HEK293 (cell line): Measurements from ENCODE around the gene PALM.

ENCODE experiments used
- CTCF ChIA-PET: fragments of 350-600 bp; formaldehyde crosslinking; extraction: SDS; loops from one replicate; lab custom pipeline; 2021; ENCODE audit warnings: antibody characterized with exemption; lab: Yijun Ruan, JAX
- POLR2A ChIA-PET: fragments of 300-600 bp; formaldehyde crosslinking; extraction: SDS; loops from one replicate; lab custom pipeline; 2020; ENCODE audit warnings: antibody characterized with exemption, inconsistent platforms; lab: Yijun Ruan, JAX
- H3K27ac ChIP-seq: fragments of 200-500 bp; sonication (Bioruptor generic); 2 replicates; pipeline ENCODE4 v1.5.1; 2014; ENCODE audit warnings: low read depth, low read length, control low read depth, inconsistent platforms; ENCODE audit errors: extremely low read depth
- H3K36me3 ChIP-seq, 2 experiments: fragments of 200-500 bp in 1 of 2; sonication (Bioruptor generic) in 1 of 2; 1 replicate in 1 of 2; 2 replicates in 1 of 2; pipeline ENCODE4 v1.5.1; 2014 to 2017; ENCODE audit warnings: inconsistent platforms in 2 of 2, low read length in 2 of 2; ENCODE audit not compliant: control insufficient read depth in 2 of 2, insufficient read depth in 1 of 2
- H3K4me1 ChIP-seq: fragments of 200-500 bp; sonication (Bioruptor generic); 2 replicates; pipeline ENCODE4 v1.5.1; 2014; ENCODE audit warnings: mild to moderate bottlenecking, low read length, inconsistent platforms; ENCODE audit not compliant: control insufficient read depth, insufficient read depth
- H3K4me3 ChIP-seq: 2 replicates; pipeline ENCODE4 v1.5.1; 2011; ENCODE audit warnings: low read depth, mild to moderate bottlenecking, control low read depth, low read length, moderate library complexity
- H3K9me3 ChIP-seq: fragments of 200-500 bp; sonication (Bioruptor generic); 2 replicates; pipeline ENCODE4 v1.5.1; 2014; ENCODE audit warnings: low read depth, low read length, inconsistent platforms; ENCODE audit not compliant: control insufficient read depth, insufficient read depth
- HOXA7 ChIP-seq: sonication (generic); formaldehyde crosslinking; IDR thresholded peaks from 2 replicates; pipeline ENCODE4 v1.8.1; 2022; ENCODE audit warnings: missing genetic modification reagents, borderline replicate concordance
- IKZF3 ChIP-seq: fragments of 450-650 bp; IDR thresholded peaks from 2 replicates; pipeline ENCODE4 v1.5.0; 2018; ENCODE audit warnings: missing biosample characterization, mild to moderate bottlenecking, missing genetic modification characterization, moderate library complexity
- ZNF19 ChIP-seq: fragments of 450-650 bp; formaldehyde crosslinking; IDR thresholded peaks from 2 replicates; pipeline ENCODE4; 2016; ENCODE audit warnings: missing biosample characterization, missing genetic modification characterization, low read depth
- ZNF221 ChIP-seq: fragments of 450-650 bp; formaldehyde crosslinking; IDR thresholded peaks from 2 replicates; pipeline ENCODE4 v1.5.1; 2017; ENCODE audit warnings: missing biosample characterization, missing genetic modification characterization, borderline replicate concordance
- ZNF335 ChIP-seq: fragments of 450-650 bp; formaldehyde crosslinking; conservative IDR thresholded peaks from 2 replicates; pipeline ENCODE4 v1.5.1; 2016; ENCODE audit warnings: missing biosample characterization, missing genetic modification characterization
- ZNF341 ChIP-seq: fragments of 450-650 bp; formaldehyde crosslinking; IDR thresholded peaks from 2 replicates; pipeline ENCODE4; 2016; ENCODE audit warnings: low read depth, missing biosample characterization, missing genetic modification characterization
- ZNF433 ChIP-seq: fragments of 450-650 bp; formaldehyde crosslinking; IDR thresholded peaks from 2 replicates; pipeline ENCODE4 v1.5.1; 2016; ENCODE audit warnings: missing biosample characterization, missing genetic modification characterization, low read depth
- ZNF529 ChIP-seq: fragments of 450-650 bp; formaldehyde crosslinking; IDR thresholded peaks from 2 replicates; pipeline ENCODE4 v1.5.1; 2017; ENCODE audit warnings: missing genetic modification characterization, missing biosample characterization; ENCODE audit not compliant: insufficient replicate concordance
- ZNF571 ChIP-seq: fragments of 450-650 bp; formaldehyde crosslinking; IDR thresholded peaks from 2 replicates; pipeline ENCODE4 v1.5.0; 2017; ENCODE audit warnings: missing biosample characterization, missing genetic modification characterization
- ZNF600 ChIP-seq: fragments of 450-650 bp; formaldehyde crosslinking; IDR thresholded peaks from 2 replicates; pipeline ENCODE4 v1.5.1; 2016; ENCODE audit warnings: missing biosample characterization, missing genetic modification characterization
- ZNF830 ChIP-seq: fragments of 450-650 bp; IDR thresholded peaks from 2 replicates; pipeline ENCODE4 v1.5.0; 2018; ENCODE audit warnings: missing biosample characterization, missing genetic modification characterization, low read depth, mild to moderate bottlenecking, moderate library complexity
- TF ChIP-seq, protein P1 (sequence below): fragments of 450-650 bp; formaldehyde crosslinking; IDR thresholded peaks from 2 replicates; pipeline ENCODE4 v1.5.1; 2016; ENCODE audit warnings: missing biosample characterization, missing genetic modification characterization
- TF ChIP-seq, protein P2 (sequence below): IDR thresholded peaks from 2 replicates; pipeline ENCODE4 v1.6.1; 2011; ENCODE audit warnings: mild to moderate bottlenecking, low read depth, low read length, borderline replicate concordance
- TF ChIP-seq, protein P3 (sequence below): fragments of 450-650 bp; IDR thresholded peaks from 2 replicates; pipeline ENCODE4 v1.5.1; 2018; ENCODE audit warnings: missing biosample characterization, missing genetic modification characterization
- TF ChIP-seq, protein P4 (sequence below): fragments of 450-650 bp; formaldehyde crosslinking; IDR thresholded peaks from 2 replicates; pipeline ENCODE4 v1.5.1; 2016; ENCODE audit warnings: missing biosample characterization, missing genetic modification characterization
- TF ChIP-seq, protein P5 (sequence below): fragments of 450-650 bp; formaldehyde crosslinking; IDR thresholded peaks from 2 replicates; pipeline ENCODE4 v1.5.1; 2016; ENCODE audit warnings: missing biosample characterization, missing genetic modification characterization, low read depth
- TF ChIP-seq, protein P6 (sequence below): fragments of 450-650 bp; formaldehyde crosslinking; IDR thresholded peaks from 2 replicates; pipeline ENCODE4 v1.5.1; 2017; ENCODE audit warnings: missing biosample characterization, missing genetic modification characterization

PALM gene

DNA sequence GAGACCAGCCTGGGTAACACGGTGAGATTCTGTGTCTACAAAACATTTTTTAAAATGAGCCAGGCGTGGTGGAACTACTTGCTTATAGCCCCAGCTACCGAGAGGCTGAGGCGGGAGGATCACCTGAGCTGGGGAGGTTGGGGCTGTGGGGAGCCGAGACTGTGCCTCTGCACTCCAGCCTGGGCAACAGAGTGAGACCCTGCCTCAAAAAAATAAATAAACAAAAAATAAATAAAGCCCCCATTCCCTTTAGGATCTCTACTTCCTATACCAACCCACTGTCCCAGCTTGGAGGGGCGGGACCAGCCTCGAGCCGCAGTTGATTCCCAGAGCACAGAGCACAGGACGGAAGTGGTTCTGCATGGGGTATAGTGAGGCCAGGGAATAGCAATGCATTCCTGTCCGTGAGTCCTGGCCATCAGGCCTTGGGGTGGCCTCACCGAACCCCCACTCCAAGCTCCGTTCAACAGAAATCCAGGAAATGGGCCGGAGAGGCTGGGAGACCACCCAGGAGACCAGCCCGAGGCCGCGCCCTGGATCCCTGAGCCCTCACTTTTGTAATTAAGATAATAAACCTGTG is 83.7 kb downstream of the PALM start (continued):
- TF ChIP-seq IKZF3 (tag by site-specific recombination): no peak

DNA sequence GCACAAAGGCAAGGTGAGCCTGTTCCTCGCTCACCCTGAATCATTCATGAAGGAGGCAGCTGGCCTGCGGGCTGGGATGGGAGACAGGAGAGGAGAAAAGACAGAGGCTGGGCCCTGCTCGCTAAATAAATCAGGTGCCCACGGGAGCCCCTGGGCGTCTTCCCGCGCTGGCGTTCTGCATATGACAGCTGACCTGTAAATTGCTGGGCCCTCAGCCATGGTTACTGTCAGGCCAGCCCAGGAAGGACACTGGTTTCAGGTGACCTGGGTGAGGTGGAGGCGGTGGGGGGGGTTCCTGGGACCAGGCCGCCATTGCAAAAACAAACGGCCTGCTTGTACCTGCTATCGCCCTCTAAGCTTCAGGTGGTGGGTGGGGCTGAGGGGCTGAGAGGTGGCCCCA is 85.1 kb downstream of the PALM start:
- ChIA-PET POLR2A (interaction anchor here (0.6 kb wide), 1 partner anchor 548 kb away, joined by 8 read pairs; no protein-coding TSS in a partner anchor), CTCF (interaction anchor here (0.6 kb wide), 1 partner anchor 279 kb away, joined by 5 read pairs; no protein-coding TSS in a partner anchor)
- Histone ChIP-seq H3K9me3 (no peaks in the 10 kb centered on the region), H3K36me3 (peaks cover 0 to 7% of the 10 kb centered on the region in 2 experiments; a peak in 1 of 3 replicates)
- TF ChIP-seq, protein P1, sequence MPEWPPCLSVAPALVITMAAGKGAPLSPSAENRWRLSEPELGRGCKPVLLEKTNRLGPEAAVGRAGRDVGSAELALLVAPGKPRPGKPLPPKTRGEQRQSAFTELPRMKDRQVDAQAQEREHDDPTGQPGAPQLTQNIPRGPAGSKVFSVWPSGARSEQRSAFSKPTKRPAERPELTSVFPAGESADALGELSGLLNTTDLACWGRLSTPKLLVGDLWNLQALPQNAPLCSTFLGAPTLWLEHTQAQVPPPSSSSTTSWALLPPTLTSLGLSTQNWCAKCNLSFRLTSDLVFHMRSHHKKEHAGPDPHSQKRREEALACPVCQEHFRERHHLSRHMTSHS (tag by site-specific recombination): no peak
- TF ChIP-seq, protein P2, sequence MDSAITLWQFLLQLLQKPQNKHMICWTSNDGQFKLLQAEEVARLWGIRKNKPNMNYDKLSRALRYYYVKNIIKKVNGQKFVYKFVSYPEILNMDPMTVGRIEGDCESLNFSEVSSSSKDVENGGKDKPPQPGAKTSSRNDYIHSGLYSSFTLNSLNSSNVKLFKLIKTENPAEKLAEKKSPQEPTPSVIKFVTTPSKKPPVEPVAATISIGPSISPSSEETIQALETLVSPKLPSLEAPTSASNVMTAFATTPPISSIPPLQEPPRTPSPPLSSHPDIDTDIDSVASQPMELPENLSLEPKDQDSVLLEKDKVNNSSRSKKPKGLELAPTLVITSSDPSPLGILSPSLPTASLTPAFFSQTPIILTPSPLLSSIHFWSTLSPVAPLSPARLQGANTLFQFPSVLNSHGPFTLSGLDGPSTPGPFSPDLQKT: no peak
- no peak for TF ChIP-seq ZNF433 (tag by site-specific recombination)
- no peak for TF ChIP-seq ZNF529 (tag by site-specific recombination)
- no peak for TF ChIP-seq ZNF221 (tag by site-specific recombination)
- TF ChIP-seq HOXA7 (CRISPR knock-in tag): no peak
- no peak for TF ChIP-seq ZNF830 (tag by site-specific recombination)
- TF ChIP-seq, protein P3, sequence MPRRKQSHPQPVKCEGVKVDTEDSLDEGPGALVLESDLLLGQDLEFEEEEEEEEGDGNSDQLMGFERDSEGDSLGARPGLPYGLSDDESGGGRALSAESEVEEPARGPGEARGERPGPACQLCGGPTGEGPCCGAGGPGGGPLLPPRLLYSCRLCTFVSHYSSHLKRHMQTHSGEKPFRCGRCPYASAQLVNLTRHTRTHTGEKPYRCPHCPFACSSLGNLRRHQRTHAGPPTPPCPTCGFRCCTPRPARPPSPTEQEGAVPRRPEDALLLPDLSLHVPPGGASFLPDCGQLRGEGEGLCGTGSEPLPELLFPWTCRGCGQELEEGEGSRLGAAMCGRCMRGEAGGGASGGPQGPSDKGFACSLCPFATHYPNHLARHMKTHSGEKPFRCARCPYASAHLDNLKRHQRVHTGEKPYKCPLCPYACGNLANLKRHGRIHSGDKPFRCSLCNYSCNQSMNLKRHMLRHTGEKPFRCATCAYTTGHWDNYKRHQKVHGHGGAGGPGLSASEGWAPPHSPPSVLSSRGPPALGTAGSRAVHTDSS: no peak
- no peak for TF ChIP-seq ZNF571
- no peak for TF ChIP-seq ZNF600 (tag by site-specific recombination)
- TF ChIP-seq, protein P4, sequence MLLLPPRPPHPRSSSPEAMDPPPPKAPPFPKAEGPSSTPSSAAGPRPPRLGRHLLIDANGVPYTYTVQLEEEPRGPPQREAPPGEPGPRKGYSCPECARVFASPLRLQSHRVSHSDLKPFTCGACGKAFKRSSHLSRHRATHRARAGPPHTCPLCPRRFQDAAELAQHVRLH (tag by site-specific recombination): no peak
- TF ChIP-seq ZNF341: no peak
- TF ChIP-seq ZNF19: no peak
- TF ChIP-seq, protein P5, sequence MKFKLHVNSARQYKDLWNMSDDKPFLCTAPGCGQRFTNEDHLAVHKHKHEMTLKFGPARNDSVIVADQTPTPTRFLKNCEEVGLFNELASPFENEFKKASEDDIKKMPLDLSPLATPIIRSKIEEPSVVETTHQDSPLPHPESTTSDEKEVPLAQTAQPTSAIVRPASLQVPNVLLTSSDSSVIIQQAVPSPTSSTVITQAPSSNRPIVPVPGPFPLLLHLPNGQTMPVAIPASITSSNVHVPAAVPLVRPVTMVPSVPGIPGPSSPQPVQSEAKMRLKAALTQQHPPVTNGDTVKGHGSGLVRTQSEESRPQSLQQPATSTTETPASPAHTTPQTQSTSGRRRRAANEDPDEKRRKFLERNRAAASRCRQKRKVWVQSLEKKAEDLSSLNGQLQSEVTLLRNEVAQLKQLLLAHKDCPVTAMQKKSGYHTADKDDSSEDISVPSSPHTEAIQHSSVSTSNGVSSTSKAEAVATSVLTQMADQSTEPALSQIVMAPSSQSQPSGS (tag by site-specific recombination): no peak
- TF ChIP-seq ZNF335 (tag by site-specific recombination): no peak
- TF ChIP-seq, protein P6, sequence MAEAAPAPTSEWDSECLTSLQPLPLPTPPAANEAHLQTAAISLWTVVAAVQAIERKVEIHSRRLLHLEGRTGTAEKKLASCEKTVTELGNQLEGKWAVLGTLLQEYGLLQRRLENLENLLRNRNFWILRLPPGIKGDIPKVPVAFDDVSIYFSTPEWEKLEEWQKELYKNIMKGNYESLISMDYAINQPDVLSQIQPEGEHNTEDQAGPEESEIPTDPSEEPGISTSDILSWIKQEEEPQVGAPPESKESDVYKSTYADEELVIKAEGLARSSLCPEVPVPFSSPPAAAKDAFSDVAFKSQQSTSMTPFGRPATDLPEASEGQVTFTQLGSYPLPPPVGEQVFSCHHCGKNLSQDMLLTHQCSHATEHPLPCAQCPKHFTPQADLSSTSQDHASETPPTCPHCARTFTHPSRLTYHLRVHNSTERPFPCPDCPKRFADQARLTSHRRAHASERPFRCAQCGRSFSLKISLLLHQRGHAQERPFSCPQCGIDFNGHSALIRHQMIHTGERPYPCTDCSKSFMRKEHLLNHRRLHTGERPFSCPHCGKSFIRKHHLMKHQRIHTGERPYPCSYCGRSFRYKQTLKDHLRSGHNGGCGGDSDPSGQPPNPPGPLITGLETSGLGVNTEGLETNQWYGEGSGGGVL (tag by site-specific recombination): no peak
- TF ChIP-seq, all 188 proteins: peak for 0
- peaks cover 2% of the 10 kb centered on the region; the same call in 1 of the 2 replicates for H3K4me1 ChIP-seq
- H3K27ac ChIP-seq: no peak overlapping the region
- no peak overlapping the region for H3K4me3 ChIP-seq
